GM12878 (cell line): ENCODE results near the gene ZFP3. TPM values are rescaled to one million over a fixed set of nuclear protein-coding genes. Genes with fewer than 3 reads are reported as not detected.

Source experiments
- BACH1 ChIP-seq: fragments of 450-650 bp; IDR thresholded peaks from 2 replicates; pipeline ENCODE4 v1.6.1; 2017; ENCODE audit warnings: mild to moderate bottlenecking, borderline replicate concordance
- CBX5 ChIP-seq: sonication (generic); IDR thresholded peaks from 2 replicates; pipeline ENCODE4 v1.6.1; 2016; ENCODE audit warnings: low read depth, moderate library complexity, mild to moderate bottlenecking, inconsistent platforms
- CREB1 ChIP-seq: IDR thresholded peaks from 2 replicates; pipeline ENCODE4 v1.6.1; 2012; ENCODE audit warnings: low read depth, mild to moderate bottlenecking, inconsistent platforms
- CREM ChIP-seq: IDR thresholded peaks from 2 replicates; pipeline ENCODE4 v1.6.1; 2014; ENCODE audit warnings: antibody characterized with exemption, low read depth
- DPF2 ChIP-seq: fragments of 450-650 bp; IDR thresholded peaks from 2 replicates; pipeline ENCODE4 v1.6.1; 2017; ENCODE audit warnings: mild to moderate bottlenecking
- EGR1 ChIP-seq, 2 experiments: IDR thresholded peaks; 1 replicate in 1 of 2; 2 replicates in 1 of 2; pipeline ENCODE4 v1.6.1; 2011 to 2012; ENCODE audit warnings: low read depth in 2 of 2, low read length in 2 of 2, borderline replicate concordance in 1 of 2, mild to moderate bottlenecking in 1 of 2, moderate library complexity in 1 of 2
- EP300 ChIP-seq, 2 experiments: fragments of 150-350 bp in 1 of 2; IDR thresholded peaks; 2 replicates each; pipeline ENCODE4 v1.6.1; 2011 to 2012; ENCODE audit warnings: low read depth in 2 of 2, low read length in 2 of 2, borderline replicate concordance in 1 of 2, improper control_type of control experiment in 1 of 2, inconsistent platforms in 1 of 2; ENCODE audit not compliant: control insufficient read depth in 1 of 2
- GATAD2B ChIP-seq: fragments of 450-650 bp; conservative IDR thresholded peaks from 2 replicates; pipeline ENCODE4 v1.6.1; 2017; ENCODE audit warnings: low read depth, mild to moderate bottlenecking, moderate library complexity
- IRF4 ChIP-seq: IDR thresholded peaks from 2 replicates; pipeline ENCODE4 v1.6.1; 2011; ENCODE audit warnings: low read depth, low read length
- MYC ChIP-seq: IDR thresholded peaks from 2 replicates; pipeline ENCODE4 v1.6.1; 2011; ENCODE audit warnings: mild to moderate bottlenecking, low read length, moderate library complexity, inconsistent platforms; ENCODE audit not compliant: insufficient read depth, insufficient replicate concordance, insufficient read length, severe bottlenecking
- NKRF ChIP-seq: fragments of 450-650 bp; conservative IDR thresholded peaks from 2 replicates; pipeline ENCODE4 v1.6.1; 2017; ENCODE audit warnings: mild to moderate bottlenecking, moderate library complexity
- POLR2AphosphoS5 ChIP-seq: IDR thresholded peaks from 2 replicates; pipeline ENCODE4 v1.6.1; 2011; ENCODE audit warnings: mild to moderate bottlenecking, low read length, inconsistent platforms
- RAD51 ChIP-seq: fragments of 450-650 bp; IDR thresholded peaks from 2 replicates; pipeline ENCODE4 v1.6.1; 2016; ENCODE audit warnings: moderate library complexity, mild to moderate bottlenecking, inconsistent platforms
- SMARCA5 ChIP-seq: fragments of 450-650 bp; IDR thresholded peaks from 2 replicates; pipeline ENCODE4 v1.6.1; 2017; ENCODE audit warnings: mild to moderate bottlenecking
- SP1 ChIP-seq: IDR thresholded peaks from one replicate; pipeline ENCODE4 v1.6.1; 2011; ENCODE audit warnings: low read depth, low read length
- TAF1 ChIP-seq: IDR thresholded peaks from 2 replicates; pipeline ENCODE4 v1.6.1; 2011; ENCODE audit warnings: mild to moderate bottlenecking, low read depth, low read length, borderline replicate concordance
- YY1 ChIP-seq: IDR thresholded peaks from 2 replicates; pipeline ENCODE4 v1.6.1; 2011; ENCODE audit warnings: low read depth, mild to moderate bottlenecking, low read length
- ZNF217 ChIP-seq: fragments of 450-650 bp; IDR thresholded peaks from 2 replicates; pipeline ENCODE4 v1.6.1; 2017; ENCODE audit warnings: antibody characterized with exemption, mild to moderate bottlenecking
- polyA plus RNA-seq, 11 experiments: library from polyadenylated mRNA; depleted of rRNA in 4 of 11; unstranded in 6 of 11; stranded (reverse) in 5 of 11; fragments of >200 nt; fragmentation: Nextera tagmentation in 4 of 11; fragmentation: Illumina TruSeq in 1 of 11; extraction: Ambion mirVana in 4 of 11; extraction: Trizol in 1 of 11; gene quantifications; 1 replicate in 1 of 11; 2 replicates in 10 of 11; pipeline versions ENCODE4 v1.2.1 to v1.2.3, GENCODE V29; 2011 to 2016; ENCODE audit warnings: inconsistent platforms in 2 of 11, missing spikeins in 2 of 11, low read depth in 1 of 11
- total RNA-seq, 4 experiments: library from RNA; depleted of rRNA in 3 of 4; stranded (reverse); fragments of >200 nt in 3 of 4; fragmentation: Illumina TruSeq in 1 of 4; extraction: Trizol in 1 of 4; gene quantifications; 2 replicates each; pipeline versions ENCODE4 v1.2.1 to v1.2.3, GENCODE V29; 2013 to 2021
- TF ChIP-seq, protein P1 (sequence below): IDR thresholded peaks from 2 replicates; pipeline ENCODE4 v1.6.1; 2011; ENCODE audit warnings: borderline replicate concordance, low read depth, mild to moderate bottlenecking, moderate library complexity, low read length; ENCODE audit not compliant: insufficient read depth, poor library complexity, severe bottlenecking
- TF ChIP-seq, protein P2 (sequence below): fragments of 450-650 bp; formaldehyde crosslinking; IDR thresholded peaks from 2 replicates; pipeline ENCODE4 v1.4.0; 2022; ENCODE audit warnings: mild to moderate bottlenecking, moderate library complexity
- TF ChIP-seq, protein P3 (sequence below): IDR thresholded peaks from 2 replicates; pipeline ENCODE4 v1.6.1; 2012; ENCODE audit warnings: low read depth, low read length, improper control_type of control experiment

The ZFP3 gene
- total and polyA plus RNA-seq, 10 of the 15 experiments (the other 5 are each of a cell fraction or from before 2014, with no cell fraction given): 0.37 to 4.1 (median 1.6) TPM

DNA sequence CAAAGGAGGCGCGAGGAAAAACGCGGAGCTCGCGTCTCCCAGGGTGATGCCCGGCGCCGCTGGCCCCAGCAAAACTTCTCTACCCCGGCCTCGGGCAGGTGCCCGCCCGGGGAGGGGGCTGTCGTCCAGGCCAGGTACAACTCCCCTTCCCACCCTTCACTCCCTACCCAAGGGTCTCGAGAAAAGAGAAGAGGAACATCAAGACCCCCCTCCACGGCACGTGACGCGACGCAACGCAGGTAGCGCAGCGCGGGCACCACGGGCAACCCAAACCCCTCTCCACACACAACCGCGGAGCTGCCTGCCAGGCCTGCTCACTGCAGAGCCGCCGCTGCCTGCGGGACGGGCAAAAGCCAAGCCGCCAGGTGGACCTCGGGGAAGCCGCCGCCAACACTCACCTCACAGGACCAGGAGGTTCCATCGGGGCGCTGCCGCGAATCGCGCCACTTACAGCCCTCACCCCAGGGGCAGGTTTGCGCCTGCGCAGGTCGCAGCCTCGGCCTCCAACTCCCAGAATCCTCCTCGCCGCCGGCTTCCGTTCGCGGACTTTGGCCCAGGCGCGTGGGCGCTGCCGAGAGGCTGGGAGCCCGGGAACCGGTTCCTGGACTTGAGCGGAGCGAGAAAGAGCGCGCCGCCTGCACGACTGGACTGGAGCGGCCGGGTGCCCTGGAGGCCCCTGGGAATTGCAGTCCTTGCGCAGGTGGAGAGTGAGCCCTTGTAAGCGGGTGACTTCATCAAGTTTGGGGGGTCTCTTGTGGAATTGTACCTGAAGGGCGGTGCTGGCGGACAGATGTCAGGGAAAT, 33.3 kb downstream of the ZFP3 start, which contains the start of gene ZNF232 (continued):
- peak; percentile 72; the same call in 1 of the 2 replicates for TF ChIP-seq RAD51
- TF ChIP-seq IRF4: no peak
- TF ChIP-seq CBX5: 0 out of 2 replicates have a peak, but pooled peaks have one; percentile 35
- peak in 1 of 2 experiments; percentile 95; a peak in 2 of 3 replicates for TF ChIP-seq EGR1 (IDR thresholded peaks at IDR 0.05; ENCODE audit: borderline replicate concordance in 1 of 2, low read depth in 2 of 2, low read length in 2 of 2)
- TF ChIP-seq MYC: peak; percentile 18
- TF ChIP-seq YY1: 0 out of 2 replicates have a peak, but pooled peaks have one; percentile 41
- peak; percentile 37; the same call in 1 of the 2 replicates for TF ChIP-seq DPF2
- no peak for TF ChIP-seq EP300 (IDR thresholded peaks at IDR 0.05; ENCODE audit: borderline replicate concordance in 1 of 2, control insufficient read depth in 1 of 2, low read depth in 2 of 2, low read length in 2 of 2)
- peak; percentile 18; the same call in 1 of the 2 replicates for TF ChIP-seq ZNF217
- peak; percentile 83; the same call in 1 of the 2 replicates for TF ChIP-seq GATAD2B
- TF ChIP-seq, protein P1, sequence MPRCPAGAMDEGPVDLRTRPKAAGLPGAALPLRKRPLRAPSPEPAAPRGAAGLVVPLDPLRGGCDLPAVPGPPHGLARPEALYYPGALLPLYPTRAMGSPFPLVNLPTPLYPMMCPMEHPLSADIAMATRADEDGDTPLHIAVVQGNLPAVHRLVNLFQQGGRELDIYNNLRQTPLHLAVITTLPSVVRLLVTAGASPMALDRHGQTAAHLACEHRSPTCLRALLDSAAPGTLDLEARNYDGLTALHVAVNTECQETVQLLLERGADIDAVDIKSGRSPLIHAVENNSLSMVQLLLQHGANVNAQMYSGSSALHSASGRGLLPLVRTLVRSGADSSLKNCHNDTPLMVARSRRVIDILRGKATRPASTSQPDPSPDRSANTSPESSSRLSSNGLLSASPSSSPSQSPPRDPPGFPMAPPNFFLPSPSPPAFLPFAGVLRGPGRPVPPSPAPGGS: no peak
- peak; percentile 49; the same call in 1 of the 2 replicates for TF ChIP-seq TAF1
- no peak for TF ChIP-seq SP1
- TF ChIP-seq, protein P2, sequence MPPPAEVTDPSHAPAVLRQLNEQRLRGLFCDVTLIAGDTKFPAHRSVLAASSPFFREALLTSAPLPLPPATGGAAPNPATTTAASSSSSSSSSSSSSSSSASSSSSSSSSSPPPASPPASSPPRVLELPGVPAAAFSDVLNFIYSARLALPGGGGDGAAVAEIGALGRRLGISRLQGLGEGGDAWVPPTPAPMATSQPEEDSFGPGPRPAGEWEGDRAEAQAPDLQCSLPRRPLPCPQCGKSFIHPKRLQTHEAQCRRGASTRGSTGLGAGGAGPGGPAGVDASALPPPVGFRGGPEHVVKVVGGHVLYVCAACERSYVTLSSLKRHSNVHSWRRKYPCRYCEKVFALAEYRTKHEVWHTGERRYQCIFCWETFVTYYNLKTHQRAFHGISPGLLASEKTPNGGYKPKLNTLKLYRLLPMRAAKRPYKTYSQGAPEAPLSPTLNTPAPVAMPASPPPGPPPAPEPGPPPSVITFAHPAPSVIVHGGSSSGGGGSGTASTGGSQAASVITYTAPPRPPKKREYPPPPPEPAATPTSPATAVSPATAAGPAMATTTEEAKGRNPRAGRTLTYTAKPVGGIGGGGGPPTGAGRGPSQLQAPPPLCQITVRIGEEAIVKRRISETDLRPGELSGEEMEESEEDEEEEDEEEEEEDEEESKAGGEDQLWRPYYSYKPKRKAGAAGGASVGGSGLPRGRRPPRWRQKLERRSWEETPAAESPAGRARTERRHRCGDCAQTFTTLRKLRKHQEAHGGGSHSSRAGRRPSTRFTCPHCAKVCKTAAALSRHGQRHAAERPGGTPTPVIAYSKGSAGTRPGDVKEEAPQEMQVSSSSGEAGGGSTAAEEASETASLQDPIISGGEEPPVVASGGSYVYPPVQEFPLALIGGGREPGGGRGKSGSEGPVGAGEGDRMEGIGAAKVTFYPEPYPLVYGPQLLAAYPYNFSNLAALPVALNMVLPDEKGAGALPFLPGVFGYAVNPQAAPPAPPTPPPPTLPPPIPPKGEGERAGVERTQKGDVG (CRISPR knock-in tag): 0 out of 2 replicates have a peak, but pooled peaks have one; percentile 9
- TF ChIP-seq SMARCA5: peak; percentile 44; the same call in 1 of the 2 replicates
- TF ChIP-seq, protein P3, sequence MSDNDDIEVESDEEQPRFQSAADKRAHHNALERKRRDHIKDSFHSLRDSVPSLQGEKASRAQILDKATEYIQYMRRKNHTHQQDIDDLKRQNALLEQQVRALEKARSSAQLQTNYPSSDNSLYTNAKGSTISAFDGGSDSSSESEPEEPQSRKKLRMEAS: peak; percentile 86
- peak; percentile 48 for TF ChIP-seq POLR2AphosphoS5
- TF ChIP-seq CREM: peak; percentile 47; the same call in 1 of the 2 replicates
- TF ChIP-seq BACH1: peak; percentile 56; the same call in 1 of the 2 replicates
- peak; percentile 73; the same call in 1 of the 2 replicates for TF ChIP-seq NKRF
- TF ChIP-seq CREB1: peak; percentile 58
